Endothelial cell of umbilical vein (primary cell): ENCODE data around the gene CENPL. TPM values are rescaled to one million over a fixed set of nuclear protein-coding genes. Genes with fewer than 3 reads are reported as not detected.
"Not testable (repeated sequence)": the region's sequence is repeated elsewhere in the genome, so short reads cannot be mapped to it uniquely, and the experiment has no call there.

Source experiments
- BruUV-seq: library from RNA; stranded (reverse); fragments of 400-500 nt; replicated peaks from 2 replicates; lab custom pipeline; 2021; lab: Mats Ljungman, UMichigan
- CTCF ChIA-PET: fragments of 300-600, 350-600 bp; sonication (Branson Sonifier 250); formaldehyde crosslinking; loops from one replicate; lab custom pipeline; 2021; ENCODE audit warnings: antibody characterized with exemption, inconsistent platforms; lab: Charles Lee
- POLR2A ChIA-PET: fragments of 300-600, 350-600 bp; sonication (Branson Sonifier 250); formaldehyde crosslinking; loops from one replicate; lab custom pipeline; 2021; ENCODE audit warnings: antibody characterized with exemption, inconsistent platforms; lab: Charles Lee
- DNase-seq: peaks from one replicate; pipeline ENCODE4 v3.0.0-alpha.2; 2011; ENCODE audit warnings: low read depth, low spot score
- FAIRE-seq: peaks from 2 replicates; lab custom pipeline; 2011; peaks lifted over from hg19 to GRCh38; lab: Jason Lieb, UNC
- H2AFZ ChIP-seq: 2 replicates; pipeline ENCODE4 v1.6.0; 2012; ENCODE audit warnings: low read depth, low read length, control low read depth, inconsistent platforms
- H3K27ac ChIP-seq: 2 replicates; pipeline ENCODE4 v1.5.1; 2011; ENCODE audit warnings: low read depth, mild to moderate bottlenecking, control low read depth, low read length, moderate library complexity; ENCODE audit not compliant: insufficient read depth
- H3K27me3 ChIP-seq, 2 experiments: 2 replicates each; pipeline versions ENCODE4 v1.6.0 to v1.6.1; 2011; ENCODE audit warnings: low read length in 2 of 2, mixed read lengths in 1 of 2; ENCODE audit not compliant: control insufficient read depth in 2 of 2, insufficient read depth in 2 of 2
- H3K36me3 ChIP-seq, 2 experiments: 2 replicates in 1 of 2; 3 replicates in 1 of 2; pipeline ENCODE4 v1.5.1; 2011; ENCODE audit warnings: low read length in 2 of 2, mild to moderate bottlenecking in 1 of 2, moderate library complexity in 1 of 2; ENCODE audit not compliant: control insufficient read depth in 2 of 2, insufficient read depth in 2 of 2; ENCODE audit errors: extremely low read depth in 1 of 2
- H3K4me1 ChIP-seq: 3 replicates; pipeline ENCODE4 v1.5.1; 2011; ENCODE audit warnings: mild to moderate bottlenecking, low read length; ENCODE audit not compliant: control insufficient read depth, insufficient read depth; ENCODE audit errors: extremely low read depth
- H3K4me2 ChIP-seq: 2 replicates; pipeline ENCODE4 v1.6.1; 2011; ENCODE audit warnings: low read length, control low read depth, mixed read lengths; ENCODE audit not compliant: insufficient read depth
- H3K4me3 ChIP-seq, 3 experiments: fragments of 200-600 bp in 1 of 3; sonication (generic), shearing (Covaris generic) in 1 of 3; replicated peaks in 1 of 3; 2 replicates each; pipeline ENCODE4 v1.5.1; 2011 to 2016; ENCODE audit warnings: control low read depth in 3 of 3, low read length in 3 of 3, mild to moderate bottlenecking in 2 of 3, inconsistent platforms in 1 of 3, low read depth in 1 of 3, moderate library complexity in 1 of 3; ENCODE audit not compliant: insufficient read depth in 1 of 3
- H3K79me2 ChIP-seq: 2 replicates; pipeline ENCODE4 v1.6.0; 2012; ENCODE audit warnings: low read length, inconsistent platforms; ENCODE audit not compliant: control insufficient read depth, insufficient read depth
- H3K9ac ChIP-seq: replicated peaks from 2 replicates; pipeline ENCODE3; 2011; ENCODE audit warnings: low read length, control low read depth; ENCODE audit not compliant: insufficient read depth; ENCODE audit errors: extremely low read depth
- H3K9me1 ChIP-seq: replicated peaks from 3 replicates; pipeline ENCODE4 v1.6.0; 2011; ENCODE audit warnings: mild to moderate bottlenecking, low read length; ENCODE audit not compliant: control insufficient read depth, insufficient read depth; ENCODE audit errors: extremely low read depth
- H3K9me3 ChIP-seq: replicated peaks from 2 replicates; pipeline ENCODE4 v1.5.1; 2012; ENCODE audit warnings: low read length, inconsistent platforms; ENCODE audit not compliant: control insufficient read depth, insufficient read depth
- H4K20me1 ChIP-seq: replicated peaks from 2 replicates; pipeline ENCODE3; 2011; ENCODE audit warnings: mild to moderate bottlenecking, low read length; ENCODE audit not compliant: control insufficient read depth, insufficient read depth; ENCODE audit errors: extremely low read depth
- CTCF ChIP-seq, 2 donors: IDR thresholded peaks; 1 replicate in 1 of 2; 2 replicates in 1 of 2; pipeline ENCODE4 v1.5.1; 2011; ENCODE audit warnings: low read length in 2 of 2, mild to moderate bottlenecking in 2 of 2, moderate library complexity in 2 of 2, control low read depth in 1 of 2, inconsistent platforms in 1 of 2, low read depth in 1 of 2; ENCODE audit not compliant: insufficient read depth in 1 of 2; ENCODE audit errors: extremely low read depth in 1 of 2
- JUN ChIP-seq: IDR thresholded peaks from 2 replicates; pipeline ENCODE4 v1.6.1; 2011; ENCODE audit warnings: borderline replicate concordance, low read depth; ENCODE audit not compliant: insufficient read length, insufficient read depth
- dilution Hi-C: fragments of 300-500 bp; cut with MboI; formaldehyde crosslinking; loops from one replicate; pipeline ENCODE4 v1.15.0; 2019; ENCODE audit warnings: low sequenced_read_pairs; ENCODE audit not compliant: extremely low pct_ligation_motif_present
- intact Hi-C: fragments of 100-400 bp; cut with micrococcal nuclease; formaldehyde crosslinking; loops from one replicate; pipeline ENCODE4 v1.10.0; 2022
- polyA plus RNA-seq, 4 experiments: library from polyadenylated mRNA; depleted of rRNA in 3 of 4; stranded (reverse) in 3 of 4; unstranded in 1 of 4; fragments of >200 nt; gene quantifications; 2 replicates each; pipeline versions ENCODE4 v1.2.1 to v1.2.3, GENCODE V29; 2011 to 2012; ENCODE audit warnings: missing spikeins in 1 of 4
- total RNA-seq: library from RNA; stranded (reverse); gene quantifications from 2 replicates; pipeline ENCODE4 v1.2.3, GENCODE V29; 2021

The CENPL gene
- total and polyA plus RNA-seq, 2 donors (not counting 3 experiments of a cell fraction or from before 2014, with no cell fraction given) = 5.9 to 20.8 TPM

- H3K79me2 ChIP-seq = peaks cover 3% of the 10 kb centered on the region
- H3K4me2 ChIP-seq = no peak overlapping the region
- H4K20me1 ChIP-seq = no peaks in the 10 kb centered on the region
- CTCF ChIA-PET = interaction anchor here (1.3 kb wide), 1 partner anchor 9 kb away, joined by 3 read pairs; no protein-coding TSS in a partner anchor
- BruUV-seq = no TSS peak
- H3K27ac ChIP-seq = no peak overlapping the region
- no peak overlapping the region for H3K4me3 ChIP-seq
- H3K9me3 ChIP-seq = no peaks in the 10 kb centered on the region
- dilution Hi-C loops = no loop called here
- no peak for TF ChIP-seq JUN
- no peak for TF ChIP-seq CTCF (IDR thresholded peaks at IDR 0.05; ENCODE audit: extremely low read depth in 1 of 2, insufficient read depth in 1 of 2, low read depth in 1 of 2, low read length in 2 of 2)
- H2AFZ ChIP-seq = no peak overlapping the region
- no peaks in the 10 kb centered on the region for H3K27me3 ChIP-seq
- H3K4me1 ChIP-seq = peaks cover 10% of the 10 kb centered on the region
- no peak overlapping the region for H3K9ac ChIP-seq
- H3K36me3 ChIP-seq = peaks cover 0 to 6% of the 10 kb centered on the region in 2 experiments
- FAIRE-seq (peak; percentile 24), DNase-seq (no peak)
- H3K9me1 ChIP-seq = no peaks in the 10 kb centered on the region
- intact Hi-C loops = no loop called here
- POLR2A ChIA-PET = no interaction called here
Observed at GRCh38 chr1:173802961-173803360, 21.7 kb downstream of the CENPL start.

GRCh38 chr1:173799995-173800394 is 24.7 kb downstream of the CENPL start:
- CTCF ChIA-PET, H3K27ac ChIP-seq, POLR2A ChIA-PET, H3K9me1 ChIP-seq, BruUV-seq, dilution Hi-C loops, DNase-seq, H3K9me3 ChIP-seq, H3K79me2 ChIP-seq, H4K20me1 ChIP-seq, H3K36me3 ChIP-seq, H2AFZ ChIP-seq, H3K4me3 ChIP-seq, FAIRE-seq, H3K4me2 ChIP-seq, H3K9ac ChIP-seq, H3K27me3 ChIP-seq, intact Hi-C loops: not testable (repeated sequence)
- H3K4me1 ChIP-seq = peaks cover 22% of the 10 kb centered on the region
